Measurements from ENCODE around the gene ITGB6. TPM values are rescaled to one million over a fixed set of nuclear protein-coding genes. Genes with fewer than 3 reads are reported as not detected.

The ITGB6 gene
- total RNA-seq, 3 donors from 2014 or later (not counting 1 experiment from before 2014, with no cell fraction given): not detected

DNA sequence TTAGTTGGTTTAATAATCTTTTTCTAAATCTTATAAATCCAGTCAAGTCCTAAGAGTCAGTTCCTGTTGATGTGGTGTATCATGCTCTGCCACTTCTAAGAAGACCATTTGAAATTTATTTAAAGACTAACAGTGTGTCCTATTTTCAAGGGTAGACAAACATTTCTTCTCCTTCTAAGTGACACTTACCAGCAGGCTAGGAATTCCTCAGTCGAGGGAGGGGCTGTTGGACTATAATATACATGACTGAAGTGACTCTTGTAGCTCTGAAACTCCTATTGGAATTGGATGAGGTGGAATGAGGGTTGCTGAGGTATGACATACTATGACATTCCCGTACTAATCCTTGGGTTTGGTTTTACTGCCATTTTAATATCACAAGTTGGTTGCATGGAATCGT, 30.6 kb downstream of the ITGB6 start:
- WGBS (ENCODE audit: insufficient coverage): 73% methylated on average over 3 of the region's 3 CpGs
- Mint-ChIP-seq H3K27me3 (ENCODE audit: low read depth in 2 of 2) (no peaks in the 10 kb centered on the region), H3K4me1 (no peaks in the 10 kb centered on the region), H3K4me3 (no peak overlapping the region), H3K27ac (no peak overlapping the region), H3K36me3 (no peaks in the 10 kb centered on the region), H3K9me3 (no peaks in the 10 kb centered on the region)
- DNase-seq (no peak), ATAC-seq (no peak)
- no peaks in the 10 kb centered on the region for H3K9me3 ChIP-seq (ENCODE audit: control insufficient read depth, insufficient read depth, low read length)
- no peaks in the 10 kb centered on the region for H3K27me3 ChIP-seq (ENCODE audit: control insufficient read depth, insufficient read depth, low read length)
- no peaks in the 10 kb centered on the region for H3K4me1 ChIP-seq (ENCODE audit: control insufficient read depth, insufficient read depth, low read length)
- TF ChIP-seq, protein P1, sequence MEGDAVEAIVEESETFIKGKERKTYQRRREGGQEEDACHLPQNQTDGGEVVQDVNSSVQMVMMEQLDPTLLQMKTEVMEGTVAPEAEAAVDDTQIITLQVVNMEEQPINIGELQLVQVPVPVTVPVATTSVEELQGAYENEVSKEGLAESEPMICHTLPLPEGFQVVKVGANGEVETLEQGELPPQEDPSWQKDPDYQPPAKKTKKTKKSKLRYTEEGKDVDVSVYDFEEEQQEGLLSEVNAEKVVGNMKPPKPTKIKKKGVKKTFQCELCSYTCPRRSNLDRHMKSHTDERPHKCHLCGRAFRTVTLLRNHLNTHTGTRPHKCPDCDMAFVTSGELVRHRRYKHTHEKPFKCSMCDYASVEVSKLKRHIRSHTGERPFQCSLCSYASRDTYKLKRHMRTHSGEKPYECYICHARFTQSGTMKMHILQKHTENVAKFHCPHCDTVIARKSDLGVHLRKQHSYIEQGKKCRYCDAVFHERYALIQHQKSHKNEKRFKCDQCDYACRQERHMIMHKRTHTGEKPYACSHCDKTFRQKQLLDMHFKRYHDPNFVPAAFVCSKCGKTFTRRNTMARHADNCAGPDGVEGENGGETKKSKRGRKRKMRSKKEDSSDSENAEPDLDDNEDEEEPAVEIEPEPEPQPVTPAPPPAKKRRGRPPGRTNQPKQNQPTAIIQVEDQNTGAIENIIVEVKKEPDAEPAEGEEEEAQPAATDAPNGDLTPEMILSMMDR (IDR thresholded peaks at IDR 0.05): no peak
- no peak overlapping the region for H3K4me3 ChIP-seq (ENCODE audit: low read length)
- intact Hi-C loops (cut with micrococcal nuclease): no loop called here
- H3K36me3 ChIP-seq (ENCODE audit: control insufficient read depth, insufficient read depth, low read length): no peaks in the 10 kb centered on the region
- H3K27ac ChIP-seq (ENCODE audit: low read length): no peak overlapping the region

DNA sequence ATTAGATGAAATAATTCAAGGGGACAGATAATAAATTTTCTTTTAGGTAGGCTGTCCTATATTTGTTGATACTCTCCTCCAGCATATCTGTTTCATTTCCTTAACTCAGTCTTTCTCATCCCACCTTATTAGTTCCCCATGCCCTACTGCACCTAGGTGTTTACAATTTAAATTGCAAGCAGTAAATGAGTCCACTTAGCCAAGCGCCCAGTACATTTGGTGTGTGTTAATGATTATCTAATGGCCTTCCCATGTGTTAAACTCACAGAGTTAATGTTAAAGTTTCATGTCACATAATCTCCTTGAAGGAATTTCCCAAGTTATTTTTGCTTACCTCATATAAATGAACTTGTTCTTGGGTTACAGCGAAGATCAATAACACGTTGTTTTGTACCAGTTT, 31.2 kb downstream of the ITGB6 start:
- Histone ChIP-seq H3K4me3 (ENCODE audit: low read length) (no peak overlapping the region), H3K27me3 (ENCODE audit: control insufficient read depth, insufficient read depth, low read length) (no peaks in the 10 kb centered on the region), H3K4me1 (ENCODE audit: control insufficient read depth, insufficient read depth, low read length) (no peaks in the 10 kb centered on the region), H3K9me3 (ENCODE audit: control insufficient read depth, insufficient read depth, low read length) (no peaks in the 10 kb centered on the region), H3K27ac (ENCODE audit: low read length) (no peak overlapping the region), H3K36me3 (ENCODE audit: control insufficient read depth, insufficient read depth, low read length) (no peaks in the 10 kb centered on the region)
- intact Hi-C loops (cut with micrococcal nuclease): no loop called here
- no peak overlapping the region for H3K27ac Mint-ChIP-seq
- ATAC-seq (no peak), DNase-seq (no peak)
- no peaks in the 10 kb centered on the region for H3K27me3 Mint-ChIP-seq (ENCODE audit: low read depth in 2 of 2)
- H3K4me1 Mint-ChIP-seq: no peaks in the 10 kb centered on the region
- H3K36me3 Mint-ChIP-seq: no peaks in the 10 kb centered on the region
- no peaks in the 10 kb centered on the region for H3K9me3 Mint-ChIP-seq
- no peak overlapping the region for H3K4me3 Mint-ChIP-seq
- 100% methylated on average over 1 of the region's 3 CpGs for WGBS (ENCODE audit: insufficient coverage)
- TF ChIP-seq, protein P1 (IDR thresholded peaks at IDR 0.05): no peak

GRCh38 chr2:160167089-160167740, 32.9 kb downstream of the ITGB6 start:
- ATAC-seq: no peak

More at GRCh38 chr2:160167089-160167740, 32.9 kb downstream of the ITGB6 start:
- Histone ChIP-seq H3K9me3 (ENCODE audit: control insufficient read depth, insufficient read depth, low read length) (no peaks in the 10 kb centered on the region), H3K4me1 (ENCODE audit: control insufficient read depth, insufficient read depth, low read length) (no peaks in the 10 kb centered on the region), H3K27ac (ENCODE audit: low read length) (no peak overlapping the region), H3K27me3 (ENCODE audit: control insufficient read depth, insufficient read depth, low read length) (no peaks in the 10 kb centered on the region), H3K36me3 (ENCODE audit: control insufficient read depth, insufficient read depth, low read length) (no peaks in the 10 kb centered on the region), H3K4me3 (ENCODE audit: low read length) (no peak overlapping the region)
- TF ChIP-seq, protein P1 (IDR thresholded peaks at IDR 0.05): no peak
- Mint-ChIP-seq H3K4me3 (no peak overlapping the region), H3K27me3 (ENCODE audit: low read depth in 2 of 2) (no peaks in the 10 kb centered on the region), H3K9me3 (no peaks in the 10 kb centered on the region), H3K27ac (no peak overlapping the region), H3K4me1 (no peaks in the 10 kb centered on the region), H3K36me3 (no peaks in the 10 kb centered on the region)
- DNase-seq: no peak
- intact Hi-C loops (cut with micrococcal nuclease): no loop called here
- WGBS (ENCODE audit: insufficient coverage): 90% methylated on average over 12 of the region's 12 CpGs
